ENCODE measurements around the gene ACYP2.

Gene ACYP2

GRCh38 chr2:54330162-54330925, 214.9 kb downstream of the ACYP2 start:
- peak; percentile 91 to 97 for DNase-seq

DNA sequence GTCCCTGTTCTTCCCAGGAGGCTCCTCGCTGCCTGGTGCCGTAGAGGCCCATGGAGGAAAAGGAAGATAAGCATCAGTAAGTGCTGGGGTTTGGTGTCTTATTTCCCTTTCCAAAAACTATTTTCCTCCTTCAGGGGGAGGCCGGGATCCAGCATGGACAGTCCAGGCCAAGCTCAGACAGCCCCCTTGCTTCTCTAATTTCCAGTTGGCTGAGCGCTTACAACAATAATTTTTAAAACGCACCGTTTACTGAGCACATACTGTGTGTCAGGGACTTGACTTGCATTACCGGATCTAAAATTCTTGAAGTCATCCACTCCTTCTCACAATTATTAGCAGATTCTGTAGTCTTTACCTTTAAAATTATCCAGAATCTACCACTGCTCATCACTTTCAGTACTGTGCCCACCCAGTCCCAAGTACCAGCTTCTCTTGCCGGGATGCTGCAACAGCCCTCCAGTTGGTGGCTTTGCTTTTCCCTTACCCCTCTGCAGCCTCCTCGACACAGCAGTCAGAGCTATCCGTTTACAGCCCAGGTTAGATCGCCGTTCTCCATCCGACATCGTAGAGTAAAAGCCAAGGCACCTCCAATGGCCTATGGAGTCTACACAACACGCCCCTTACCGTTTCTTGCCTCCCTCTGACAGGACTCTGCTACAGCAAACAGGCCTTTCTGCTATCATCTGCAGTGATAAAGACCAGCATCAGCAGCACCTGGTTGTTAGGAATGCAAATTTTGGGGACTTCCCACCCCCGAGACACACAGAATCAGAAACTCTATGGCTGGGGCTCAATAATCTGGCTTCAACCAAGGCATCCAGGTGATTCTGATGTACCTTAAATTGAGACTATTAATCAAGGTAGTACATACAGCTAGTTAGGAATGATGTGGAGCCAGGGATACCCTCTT, 215.8 kb downstream of the ACYP2 start:
- DNase-seq = no peak

DNA sequence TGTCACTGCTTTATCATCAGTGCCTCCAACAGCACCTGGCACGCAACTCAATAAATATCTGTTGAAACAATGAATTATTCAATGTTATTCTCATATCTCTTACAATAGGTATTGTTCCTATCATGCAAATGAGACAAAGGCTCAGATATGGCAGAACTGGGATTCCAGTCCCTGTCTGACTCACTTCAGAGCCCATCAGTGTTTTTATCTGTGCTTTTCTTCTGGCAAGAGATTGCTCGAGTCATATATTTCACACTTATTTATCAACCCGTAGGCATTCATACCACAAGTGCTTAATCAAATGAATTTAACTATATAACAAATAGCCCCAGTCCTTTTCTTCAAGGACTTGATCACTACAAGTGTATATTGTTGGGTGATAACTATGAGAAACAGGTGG, 217.0 kb downstream of the ACYP2 start:
- no peak for DNase-seq

DNA sequence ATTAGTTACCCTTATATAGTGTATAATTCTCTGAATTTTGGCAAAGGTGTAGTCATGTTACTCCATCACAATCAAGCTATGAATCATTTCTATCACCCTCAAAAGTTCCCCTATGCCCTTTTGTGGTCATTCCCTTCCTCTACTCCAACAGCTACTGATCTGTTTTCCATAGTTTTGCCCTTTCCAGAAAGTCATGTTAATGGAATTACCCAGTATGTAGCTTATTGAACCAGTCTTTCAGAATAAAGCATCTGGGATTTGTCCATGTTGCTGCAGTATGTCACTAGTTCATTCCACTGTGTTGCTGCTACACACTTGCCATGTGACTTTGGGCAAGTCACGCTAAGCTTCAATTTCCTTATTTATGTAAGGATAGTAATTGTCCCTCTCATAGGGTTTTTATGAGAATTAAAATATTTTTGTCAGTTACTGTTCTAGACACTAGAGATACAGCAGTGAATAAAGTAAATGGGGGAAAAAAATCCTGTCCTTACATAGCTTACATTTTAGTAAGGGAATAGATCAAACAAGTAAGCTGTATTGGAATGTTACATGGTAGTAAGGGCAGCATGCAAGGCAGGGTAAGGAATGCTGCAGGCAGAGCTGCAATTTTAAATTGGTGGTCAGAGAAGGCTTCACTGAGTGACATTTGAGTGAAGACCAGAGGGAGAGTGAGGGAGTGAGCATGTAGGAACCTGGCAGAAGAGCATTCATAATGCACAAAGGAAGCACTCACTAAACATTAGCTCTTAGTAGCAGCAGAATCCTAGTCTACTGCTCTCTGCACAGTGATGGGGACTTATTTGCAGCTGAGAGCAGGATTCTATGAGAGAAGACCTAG, 220.9 kb downstream of the ACYP2 start:
- DNase-seq = no peak

DNA sequence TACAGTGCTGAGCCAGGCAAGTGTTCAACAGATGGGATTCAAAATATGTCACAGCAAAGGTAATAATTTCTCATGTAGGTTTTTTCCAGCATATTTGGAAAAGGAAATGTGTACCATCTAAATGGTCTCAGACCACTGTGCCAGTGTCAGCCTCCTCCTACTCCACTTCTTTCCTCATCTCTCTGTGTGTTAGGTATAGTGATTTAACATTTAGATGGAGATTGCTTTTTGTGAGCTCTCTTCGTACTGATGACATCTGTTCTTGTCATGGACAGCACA, 221.5 kb downstream of the ACYP2 start:
- no peak for DNase-seq

- DNase-seq = peak in 1 of 2 experiments; percentile 27
These were observed 226.2 kb downstream of the ACYP2 start for GRCh38 chr2:54341656-54342055.

DNA sequence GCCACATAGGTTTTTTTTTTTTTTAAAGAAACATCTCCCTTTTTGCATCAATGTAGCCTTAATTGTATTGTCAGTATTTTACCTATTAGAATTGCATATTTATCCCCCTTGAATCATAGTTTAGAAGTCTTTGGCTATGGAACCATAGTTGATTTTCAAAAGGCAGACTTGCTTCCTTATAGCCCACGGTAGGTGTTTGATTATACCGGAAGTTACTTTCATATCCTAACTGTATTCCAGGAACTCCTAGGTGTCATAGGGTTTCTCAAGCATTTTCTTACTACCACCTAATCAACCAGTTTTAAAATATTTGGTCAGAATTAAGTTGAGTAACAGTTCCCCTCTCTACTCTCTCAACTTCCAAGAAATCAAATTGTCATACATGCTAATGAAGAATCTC, 227.2 kb downstream of the ACYP2 start:
- DNase-seq = no peak

DNA sequence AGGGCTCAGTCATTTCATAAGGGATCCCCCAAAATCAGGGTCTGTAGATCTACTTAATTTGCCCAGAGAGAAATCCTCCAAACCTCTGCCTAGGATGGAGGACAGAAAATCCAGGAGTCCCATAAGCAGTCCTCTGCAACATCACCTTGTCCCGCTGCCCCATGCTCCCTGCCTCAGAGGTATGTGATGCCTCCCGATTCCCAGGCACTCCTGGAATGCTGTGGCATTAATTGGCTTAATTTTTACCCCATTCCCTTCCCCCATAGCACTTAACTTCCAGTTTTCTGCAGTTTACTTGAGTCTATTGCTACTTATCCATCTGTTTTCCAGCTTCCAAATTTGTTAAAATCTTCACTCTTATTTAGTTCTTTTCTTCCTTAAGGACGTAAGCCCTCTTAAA, 232.2 kb downstream of the ACYP2 start:
- no peak for DNase-seq

DNA sequence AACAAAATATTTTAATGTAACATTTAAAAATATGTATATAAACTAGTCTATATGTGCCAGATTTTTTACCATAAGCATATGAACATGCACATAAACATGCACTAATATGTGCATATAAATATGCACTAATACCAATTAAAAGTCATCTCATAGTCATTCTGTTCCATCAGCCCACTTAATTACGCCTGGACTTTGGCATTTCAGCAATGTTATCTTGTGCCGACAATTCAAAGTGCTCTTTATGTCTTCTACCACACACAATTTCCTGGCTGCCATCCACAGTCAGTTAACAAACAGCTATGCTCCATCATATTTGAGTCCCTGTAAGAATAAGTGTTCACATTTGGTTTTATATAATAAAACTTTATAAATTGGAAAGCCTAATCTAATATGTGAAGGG, 233.2 kb downstream of the ACYP2 start:
- no peak for DNase-seq

- DNase-seq = no peak
These were observed 235.0 kb downstream of the ACYP2 start for GRCh38 chr2:54350426-54350825.

- no peak for DNase-seq
These were observed 237.8 kb downstream of the ACYP2 start for GRCh38 chr2:54353216-54353615.

Measured in NCI-H446 (cell line).